ENCODE measurements around the gene LUM.

DNA sequence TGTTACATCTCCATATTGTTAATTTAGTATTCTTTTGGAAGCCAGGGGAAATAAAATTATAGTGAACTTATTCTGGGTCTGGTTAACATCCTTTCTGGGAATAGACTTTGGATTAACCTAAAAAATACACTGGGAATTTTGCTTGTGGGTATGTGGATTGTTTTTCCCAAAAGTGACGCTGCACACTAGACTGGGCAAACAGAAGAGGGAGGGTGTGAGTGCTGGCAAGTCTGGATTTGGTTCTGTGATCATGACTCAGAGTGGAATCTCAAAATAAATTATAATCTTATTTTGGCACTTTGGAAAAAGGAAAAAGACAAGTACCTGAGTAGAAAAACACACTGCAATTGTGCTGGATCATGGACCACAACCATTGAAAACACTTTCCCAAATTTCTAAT lies 15.2 kb upstream of the LUM start:
- TF ChIP-seq, protein P1, sequence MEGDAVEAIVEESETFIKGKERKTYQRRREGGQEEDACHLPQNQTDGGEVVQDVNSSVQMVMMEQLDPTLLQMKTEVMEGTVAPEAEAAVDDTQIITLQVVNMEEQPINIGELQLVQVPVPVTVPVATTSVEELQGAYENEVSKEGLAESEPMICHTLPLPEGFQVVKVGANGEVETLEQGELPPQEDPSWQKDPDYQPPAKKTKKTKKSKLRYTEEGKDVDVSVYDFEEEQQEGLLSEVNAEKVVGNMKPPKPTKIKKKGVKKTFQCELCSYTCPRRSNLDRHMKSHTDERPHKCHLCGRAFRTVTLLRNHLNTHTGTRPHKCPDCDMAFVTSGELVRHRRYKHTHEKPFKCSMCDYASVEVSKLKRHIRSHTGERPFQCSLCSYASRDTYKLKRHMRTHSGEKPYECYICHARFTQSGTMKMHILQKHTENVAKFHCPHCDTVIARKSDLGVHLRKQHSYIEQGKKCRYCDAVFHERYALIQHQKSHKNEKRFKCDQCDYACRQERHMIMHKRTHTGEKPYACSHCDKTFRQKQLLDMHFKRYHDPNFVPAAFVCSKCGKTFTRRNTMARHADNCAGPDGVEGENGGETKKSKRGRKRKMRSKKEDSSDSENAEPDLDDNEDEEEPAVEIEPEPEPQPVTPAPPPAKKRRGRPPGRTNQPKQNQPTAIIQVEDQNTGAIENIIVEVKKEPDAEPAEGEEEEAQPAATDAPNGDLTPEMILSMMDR (conservative IDR thresholded peaks at IDR 0.05; ENCODE audit: low read depth, low read length), result no peak
- no peak for TF ChIP-seq MAFK (IDR thresholded peaks at IDR 0.05; ENCODE audit: low read depth, low read length)
- no peak for TF ChIP-seq SMC3 (IDR thresholded peaks at IDR 0.05; ENCODE audit: low read depth, low read length)
- TF ChIP-seq RAD21 (IDR thresholded peaks at IDR 0.05; ENCODE audit: low read length), result no peak
- TF ChIP-seq, protein P2, sequence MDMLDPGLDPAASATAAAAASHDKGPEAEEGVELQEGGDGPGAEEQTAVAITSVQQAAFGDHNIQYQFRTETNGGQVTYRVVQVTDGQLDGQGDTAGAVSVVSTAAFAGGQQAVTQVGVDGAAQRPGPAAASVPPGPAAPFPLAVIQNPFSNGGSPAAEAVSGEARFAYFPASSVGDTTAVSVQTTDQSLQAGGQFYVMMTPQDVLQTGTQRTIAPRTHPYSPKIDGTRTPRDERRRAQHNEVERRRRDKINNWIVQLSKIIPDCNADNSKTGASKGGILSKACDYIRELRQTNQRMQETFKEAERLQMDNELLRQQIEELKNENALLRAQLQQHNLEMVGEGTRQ (IDR thresholded peaks at IDR 0.05; ENCODE audit: low read depth, low read length), result no peak
- no peak for TF ChIP-seq NFE2L2 (IDR thresholded peaks at IDR 0.05; ENCODE audit: low read depth, low read length)
- no peak for TF ChIP-seq MAZ (IDR thresholded peaks at IDR 0.05; ENCODE audit: borderline replicate concordance, low read depth, low read length)
- TF ChIP-seq CHD1 (IDR thresholded peaks at IDR 0.05; ENCODE audit: low read depth, low read length), result no peak
- TF ChIP-seq RFX5 (IDR thresholded peaks at IDR 0.05; ENCODE audit: low read depth, low read length), result no peak
- TF ChIP-seq POLR2A (IDR thresholded peaks at IDR 0.05; ENCODE audit: low read depth, low read length), result no peak
- TF ChIP-seq, protein P3, sequence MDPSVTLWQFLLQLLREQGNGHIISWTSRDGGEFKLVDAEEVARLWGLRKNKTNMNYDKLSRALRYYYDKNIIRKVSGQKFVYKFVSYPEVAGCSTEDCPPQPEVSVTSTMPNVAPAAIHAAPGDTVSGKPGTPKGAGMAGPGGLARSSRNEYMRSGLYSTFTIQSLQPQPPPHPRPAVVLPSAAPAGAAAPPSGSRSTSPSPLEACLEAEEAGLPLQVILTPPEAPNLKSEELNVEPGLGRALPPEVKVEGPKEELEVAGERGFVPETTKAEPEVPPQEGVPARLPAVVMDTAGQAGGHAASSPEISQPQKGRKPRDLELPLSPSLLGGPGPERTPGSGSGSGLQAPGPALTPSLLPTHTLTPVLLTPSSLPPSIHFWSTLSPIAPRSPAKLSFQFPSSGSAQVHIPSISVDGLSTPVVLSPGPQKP (IDR thresholded peaks at IDR 0.05; ENCODE audit: borderline replicate concordance, low read depth, low read length), result no peak
- no peak for TF ChIP-seq CEBPB (IDR thresholded peaks at IDR 0.05; ENCODE audit: low read depth, low read length)
- TF ChIP-seq RCOR1 (IDR thresholded peaks at IDR 0.05; ENCODE audit: insufficient replicate concordance, low read length), result no peak
- TF ChIP-seq FOS (IDR thresholded peaks at IDR 0.05; ENCODE audit: low read depth, low read length), result no peak
